T-helper 1 cell (primary cell): ENCODE measurements around the gene SUPT7L.

Experiments used
- DNase-seq, 5 donors: peaks; one replicate each; pipeline ENCODE4 v3.0.0-alpha.2; 2012 to 2020

SUPT7L gene

DNA sequence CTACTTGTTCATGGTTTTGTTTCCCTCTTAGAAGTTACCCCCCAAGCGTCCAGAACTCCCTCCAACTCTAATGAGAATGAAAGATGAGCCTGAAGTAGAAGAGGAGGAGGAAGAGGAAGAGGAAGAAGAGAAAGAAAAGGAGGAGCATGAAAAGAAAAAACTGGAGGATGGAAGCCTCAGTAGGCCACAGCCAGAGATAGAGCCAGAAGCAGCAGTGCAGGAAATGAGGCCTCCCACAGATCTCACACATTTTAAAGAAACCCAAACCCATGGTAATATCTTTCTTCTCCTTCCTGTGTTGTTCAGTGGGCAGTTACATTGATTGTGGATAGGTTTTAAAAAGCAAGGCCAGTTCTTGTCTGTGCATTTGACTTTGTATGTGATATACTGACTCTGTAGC is 21.6 kb upstream of the SUPT7L start:
- DNase-seq = peak in 1 of 5 donors; percentile 32

GRCh38 chr2:27683390-27684071 is 20.1 kb upstream of the SUPT7L start:
- peak; percentile 60 to 90 (median 84) for DNase-seq

DNA sequence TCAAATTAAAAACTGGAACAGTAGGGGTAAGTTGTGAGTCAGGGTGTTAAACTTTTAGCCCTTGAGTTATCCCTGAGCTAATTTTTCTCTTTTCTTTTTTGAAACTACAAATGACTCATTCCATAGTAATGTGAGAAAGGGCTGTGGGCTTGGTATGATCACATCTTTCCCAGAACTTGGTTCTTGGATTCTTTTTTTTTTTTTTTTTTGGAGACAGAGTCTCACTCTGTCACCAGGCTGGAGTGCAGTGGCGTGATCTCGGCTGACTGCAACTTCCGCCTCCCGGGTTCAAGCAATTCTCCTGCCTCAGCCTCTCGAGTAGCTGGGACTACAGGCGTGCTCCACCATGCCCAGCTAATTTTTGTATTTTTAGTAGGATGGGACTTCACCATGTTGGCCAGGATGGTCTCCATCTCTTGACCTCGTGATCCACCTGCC is 18.9 kb upstream of the SUPT7L start:
- peak in 1 of 5 donors; percentile 41 for DNase-seq

- no peak for DNase-seq
Measured at GRCh38 chr2:27681841-27682240, 18.4 kb upstream of the SUPT7L start.

- no peak for DNase-seq
Measured at GRCh38 chr2:27680571-27680970, 17.2 kb upstream of the SUPT7L start.

GRCh38 chr2:27672723-27673486 is 9.5 kb upstream of the SUPT7L start:
- DNase-seq = no peak

DNA sequence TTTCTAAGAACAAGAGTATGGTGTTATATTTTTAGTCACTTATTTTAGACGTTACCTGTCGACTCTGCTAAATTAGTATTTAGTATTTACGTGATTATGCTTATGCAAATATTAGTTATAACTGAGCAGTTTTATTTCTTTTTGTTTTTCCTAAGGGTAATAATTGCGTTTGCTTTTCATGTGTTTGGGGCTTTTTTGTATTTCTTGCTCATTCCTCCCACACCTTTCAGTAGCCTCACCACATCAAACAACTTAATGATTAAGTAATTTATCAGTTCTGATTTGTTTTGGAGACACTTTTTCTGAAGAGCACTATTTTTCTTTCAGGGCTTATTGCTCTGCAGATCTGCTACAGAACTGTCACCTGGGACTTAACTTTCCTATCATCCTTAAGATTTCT is 7.8 kb upstream of the SUPT7L start:
- no peak for DNase-seq

- DNase-seq = no peak
Measured at GRCh38 chr2:27667446-27667845, 4.0 kb upstream of the SUPT7L start.

DNA sequence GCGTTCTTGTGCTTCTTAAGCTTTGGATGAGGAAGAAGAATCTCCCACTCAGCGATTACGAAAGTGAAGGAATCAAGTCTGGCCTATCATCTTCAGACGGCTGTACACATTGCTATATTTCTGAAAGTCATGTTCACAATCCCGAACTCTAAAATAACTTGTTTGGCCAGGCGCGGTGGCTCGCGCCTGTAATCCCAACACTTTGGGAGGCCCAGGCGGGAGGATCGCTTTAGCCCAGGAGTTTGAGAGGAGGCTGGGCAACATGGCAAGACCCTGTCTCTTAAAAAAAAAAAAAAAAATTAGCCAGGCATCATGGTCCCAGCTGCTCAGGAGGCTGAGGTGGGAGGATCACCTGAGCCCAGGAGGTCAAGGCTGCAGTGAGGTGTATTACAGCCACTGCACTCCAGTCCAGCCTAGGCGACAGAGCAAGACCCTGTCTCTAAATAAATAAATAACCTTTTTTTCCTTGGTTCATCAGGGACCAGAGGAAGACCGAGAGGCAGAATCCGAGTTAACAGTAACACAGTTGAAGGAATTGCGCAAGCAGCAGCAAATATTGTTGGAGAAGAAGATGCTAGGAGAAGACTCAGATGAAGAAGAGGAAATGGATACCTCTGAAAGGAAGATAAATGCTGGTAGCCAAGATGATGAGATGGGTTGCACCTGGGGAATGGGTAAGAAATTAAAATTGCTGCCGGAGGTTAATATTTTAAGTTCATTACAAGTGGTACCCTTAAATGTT is 1.4 kb upstream of the SUPT7L start:
- no peak for DNase-seq

GRCh38 chr2:27664154-27664574 is 750 bp upstream of the SUPT7L start:
- peak in 1 of 5 donors; percentile 12 for DNase-seq

DNA sequence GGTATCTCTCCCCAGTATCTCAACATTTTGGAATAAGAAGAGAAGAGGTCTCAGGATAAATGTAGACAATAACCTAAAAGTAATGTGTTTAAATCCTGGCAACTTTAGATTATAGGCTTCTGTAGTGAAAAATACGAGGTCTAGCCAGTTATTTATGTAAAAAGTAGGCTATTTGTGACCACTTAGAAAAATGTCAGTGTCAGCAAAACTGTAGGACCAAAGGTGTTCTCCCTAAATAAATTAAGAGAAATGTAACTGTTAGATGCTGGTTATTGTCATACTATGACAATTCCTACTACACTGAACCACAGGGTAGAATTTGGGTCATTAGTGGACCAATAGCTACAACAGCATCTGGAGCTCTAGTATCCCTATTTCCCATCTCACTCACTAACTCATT is 2.0 kb downstream of the SUPT7L start:
- DNase-seq = no peak

- no peak for DNase-seq
Measured at GRCh38 chr2:27655155-27655951, 8.1 kb downstream of the SUPT7L start.

DNA sequence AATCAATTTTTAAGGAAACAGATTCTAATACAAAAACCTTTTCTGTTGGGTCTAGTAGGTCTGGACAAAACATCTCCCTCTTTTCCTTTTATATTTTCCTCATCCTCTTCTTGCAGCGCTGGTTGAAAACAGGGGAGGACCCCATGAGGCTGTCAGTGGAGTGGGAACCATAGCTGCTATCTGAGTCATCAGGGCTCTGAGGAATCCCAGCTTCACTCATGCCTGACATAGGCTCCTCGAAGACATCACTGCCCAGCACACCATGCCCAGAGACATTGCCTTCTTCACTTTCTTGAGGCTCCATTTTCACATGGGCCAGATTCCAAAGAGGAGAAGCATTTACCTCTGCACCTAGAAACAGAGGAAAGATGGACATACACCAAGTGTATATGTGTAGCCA is 10.0 kb downstream of the SUPT7L start:
- no peak for DNase-seq

DNA sequence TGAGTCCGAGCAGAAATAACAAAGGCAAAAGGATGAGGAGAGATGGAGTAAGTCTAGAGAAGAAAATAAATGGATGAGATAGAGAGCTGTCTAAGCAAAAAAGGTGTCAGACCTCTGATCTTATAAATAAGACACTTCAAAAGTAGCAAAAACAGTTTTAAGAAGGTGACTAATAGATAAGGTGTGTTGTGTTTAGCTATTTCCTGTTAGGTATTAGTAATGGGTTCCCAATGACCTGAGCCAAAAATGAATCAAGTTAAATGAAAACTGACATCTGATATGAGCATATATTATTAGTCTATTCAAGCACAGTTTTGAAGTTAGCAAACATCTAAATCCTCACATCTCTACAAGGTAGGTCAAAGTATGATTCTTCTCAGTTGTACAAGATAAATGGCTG is 10.6 kb downstream of the SUPT7L start:
- DNase-seq = no peak

DNA sequence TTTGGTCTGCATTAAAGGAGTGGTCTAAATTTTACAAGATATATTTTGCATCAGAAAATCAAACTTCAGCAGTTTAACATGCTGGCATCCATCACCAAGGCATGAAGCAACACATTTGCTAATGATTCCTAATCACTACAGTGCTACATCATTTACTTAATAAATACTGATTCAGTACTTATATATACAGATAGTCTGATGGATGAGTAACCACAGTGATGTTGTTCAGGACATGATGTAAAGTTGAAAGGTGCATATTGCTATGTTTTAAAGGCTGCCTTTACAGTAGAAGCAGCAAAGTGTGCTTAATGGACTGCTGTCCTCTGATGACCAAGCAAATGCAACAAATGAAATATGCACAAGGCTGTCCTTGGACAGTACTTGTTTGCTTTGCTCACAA is 11.1 kb downstream of the SUPT7L start:
- no peak for DNase-seq

- no peak for DNase-seq
Measured at GRCh38 chr2:27651056-27651455, 12.4 kb downstream of the SUPT7L start.

DNA sequence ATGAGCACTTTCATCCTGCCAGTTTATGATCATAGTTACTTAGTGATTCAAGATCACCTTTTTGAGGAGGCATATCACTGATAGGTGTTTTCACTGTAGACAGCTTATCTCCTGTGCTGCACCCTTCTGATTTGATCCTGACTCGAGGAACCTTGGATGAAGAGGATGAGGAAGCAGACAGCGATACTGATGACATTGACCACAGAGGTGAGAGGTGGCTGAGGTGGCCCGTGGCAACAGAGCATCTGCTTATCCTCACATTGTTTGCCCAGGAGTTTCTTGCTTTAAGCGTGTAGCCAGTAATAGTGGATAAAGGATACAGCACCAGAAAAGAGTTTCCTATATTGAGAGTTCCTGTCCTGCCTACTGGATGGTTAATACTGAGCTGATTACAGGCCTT is 15.7 kb downstream of the SUPT7L start:
- no peak for DNase-seq

- DNase-seq = no peak
Measured at GRCh38 chr2:27647289-27647688, 16.1 kb downstream of the SUPT7L start.

DNA sequence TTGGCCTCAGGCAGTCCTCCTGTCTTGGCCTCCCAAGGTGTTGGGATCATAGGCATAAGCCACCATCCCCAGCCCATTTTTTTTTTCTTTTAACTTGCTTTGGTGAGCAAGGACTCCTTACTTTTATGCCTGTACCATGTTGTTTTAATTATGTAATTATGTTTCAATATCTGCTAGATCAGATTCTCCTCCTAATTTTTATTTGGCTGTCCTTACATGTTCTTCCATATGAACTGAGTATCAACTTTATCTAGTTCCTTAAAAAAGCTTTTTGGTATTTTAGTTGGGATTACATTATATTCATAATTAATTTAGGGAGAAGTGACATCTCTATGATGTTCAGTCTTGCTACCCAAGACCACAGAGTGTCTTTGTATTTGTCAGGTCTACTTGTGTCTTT is 18.2 kb downstream of the SUPT7L start:
- DNase-seq = no peak

GRCh38 chr2:27640722-27641245 is 22.6 kb downstream of the SUPT7L start:
- no peak for DNase-seq

DNA sequence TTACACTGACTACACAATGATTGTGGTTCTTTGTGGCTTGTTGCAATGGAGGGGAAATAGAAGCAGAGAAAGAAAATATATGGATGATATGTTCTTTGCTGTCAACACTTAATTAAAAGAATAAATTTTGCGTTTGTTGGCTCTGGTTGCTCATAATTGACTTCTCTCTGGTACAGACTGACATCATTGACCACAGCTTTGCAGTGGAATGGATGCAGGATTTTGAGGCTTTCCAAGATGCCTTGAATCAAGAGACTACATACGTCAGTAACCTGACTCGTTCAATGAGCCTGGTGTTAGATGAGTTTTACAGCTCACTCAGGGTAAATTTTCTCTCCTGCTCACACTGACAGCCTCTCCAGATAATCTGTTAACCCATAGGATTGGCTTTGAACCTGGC is 24.7 kb downstream of the SUPT7L start:
- DNase-seq = peak in 1 of 5 donors; percentile 15

DNA sequence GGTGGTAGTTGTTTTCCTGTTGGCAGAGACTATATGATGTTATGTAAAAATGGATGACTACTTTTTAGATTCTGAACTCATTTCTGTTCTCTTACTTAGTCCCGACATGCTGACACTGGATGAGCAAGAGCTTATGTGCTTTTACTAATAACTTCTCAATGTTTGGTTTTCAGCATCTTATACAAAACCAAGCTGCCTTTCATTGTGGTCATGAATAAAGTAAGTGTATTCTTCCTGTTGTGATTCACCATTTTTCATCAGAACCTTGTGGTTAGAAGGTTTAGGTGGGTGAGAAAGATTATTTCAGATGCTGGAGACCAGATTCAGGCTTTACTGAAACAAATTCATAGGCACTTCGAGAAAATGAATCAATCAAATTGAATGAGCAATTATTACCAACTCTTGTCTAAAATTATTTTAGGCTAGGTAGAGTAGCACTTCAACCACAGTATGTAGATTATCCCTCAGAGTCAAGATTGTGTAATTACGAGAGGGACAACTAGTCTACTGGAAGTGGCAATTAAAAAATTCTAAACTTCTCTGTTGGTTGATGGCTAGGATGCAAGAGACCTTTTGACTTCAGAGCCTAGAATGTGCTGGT is 25.3 kb downstream of the SUPT7L start:
- DNase-seq = peak in 1 of 5 donors; percentile 62
